ENCODE data around the gene FILIP1L. TPM values are rescaled to one million over a fixed set of nuclear protein-coding genes. Genes with fewer than 3 reads are reported as not detected.
A peak's percentile ranks its signal among the peaks of the same experiment; 100 is the strongest.

The FILIP1L gene
- total and polyA plus RNA-seq, 2 donors from 2014 or later: 5.5 to 25.5 TPM

DNA sequence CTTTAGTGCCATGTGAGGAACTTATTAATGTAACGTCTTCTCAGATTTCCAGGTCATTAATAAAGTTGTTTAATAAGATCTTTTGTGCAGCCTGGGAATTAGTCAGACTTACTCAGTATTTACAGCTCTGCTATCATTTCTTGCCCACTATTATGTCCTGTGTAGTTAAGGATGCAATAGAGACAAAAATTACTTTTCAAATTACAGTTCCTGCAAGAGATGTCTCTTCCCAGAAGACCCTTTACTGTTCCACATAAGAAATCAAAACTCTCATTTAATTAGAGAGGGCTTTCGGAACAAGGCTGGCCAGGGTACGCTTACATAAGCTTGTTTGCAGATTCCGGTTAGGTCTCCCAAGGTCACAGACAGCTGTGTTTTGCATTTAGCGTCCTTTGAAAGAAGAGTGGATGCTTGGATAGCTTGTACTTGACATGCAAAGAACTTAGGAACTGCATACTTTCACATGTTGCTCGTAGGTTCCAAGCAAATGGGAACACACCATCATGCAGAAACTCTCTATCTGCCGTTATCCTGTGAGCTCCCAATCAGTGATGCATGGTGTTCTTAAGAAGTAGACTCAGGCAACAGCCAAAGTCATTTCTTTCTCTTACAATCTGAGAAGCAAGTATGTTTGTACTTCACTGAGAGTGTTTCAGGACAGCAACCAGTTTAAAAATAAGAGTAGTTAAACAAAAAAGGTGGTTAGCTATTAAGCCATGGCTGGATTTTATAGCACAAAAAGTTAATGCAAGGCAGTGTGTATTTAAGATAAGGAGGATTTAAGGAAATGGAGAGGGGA lies 37.4 kb downstream of the FILIP1L start:
- H3K4me1 ChIP-seq (ENCODE audit: control insufficient read depth in 2 of 3, insufficient read depth in 2 of 3, low read depth in 1 of 3, low read length in 3 of 3): peaks cover 3 to 14% (median 5%) of the 10 kb centered on the region in 3 donors
- intact Hi-C loops (cut with DNase I): loop anchor here (10.0 kb wide), 1 partner anchor 178 kb away; no protein-coding TSS in a partner anchor
- peak overlapping the region in 2 of 3 donors; percentile 27 to 53 for H3K4me3 ChIP-seq (ENCODE audit: low read length in 3 of 3)
- peak overlapping the region; percentile 47 to 54 for H3K27ac ChIP-seq (ENCODE audit: low read depth in 2 of 2, low read length in 2 of 2)
- TF ChIP-seq, protein P1, sequence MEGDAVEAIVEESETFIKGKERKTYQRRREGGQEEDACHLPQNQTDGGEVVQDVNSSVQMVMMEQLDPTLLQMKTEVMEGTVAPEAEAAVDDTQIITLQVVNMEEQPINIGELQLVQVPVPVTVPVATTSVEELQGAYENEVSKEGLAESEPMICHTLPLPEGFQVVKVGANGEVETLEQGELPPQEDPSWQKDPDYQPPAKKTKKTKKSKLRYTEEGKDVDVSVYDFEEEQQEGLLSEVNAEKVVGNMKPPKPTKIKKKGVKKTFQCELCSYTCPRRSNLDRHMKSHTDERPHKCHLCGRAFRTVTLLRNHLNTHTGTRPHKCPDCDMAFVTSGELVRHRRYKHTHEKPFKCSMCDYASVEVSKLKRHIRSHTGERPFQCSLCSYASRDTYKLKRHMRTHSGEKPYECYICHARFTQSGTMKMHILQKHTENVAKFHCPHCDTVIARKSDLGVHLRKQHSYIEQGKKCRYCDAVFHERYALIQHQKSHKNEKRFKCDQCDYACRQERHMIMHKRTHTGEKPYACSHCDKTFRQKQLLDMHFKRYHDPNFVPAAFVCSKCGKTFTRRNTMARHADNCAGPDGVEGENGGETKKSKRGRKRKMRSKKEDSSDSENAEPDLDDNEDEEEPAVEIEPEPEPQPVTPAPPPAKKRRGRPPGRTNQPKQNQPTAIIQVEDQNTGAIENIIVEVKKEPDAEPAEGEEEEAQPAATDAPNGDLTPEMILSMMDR (IDR thresholded peaks at IDR 0.05; ENCODE audit: borderline replicate concordance, extremely low read depth, insufficient read depth): no peak
- H3K36me3 ChIP-seq (ENCODE audit: control insufficient read depth in 2 of 3, insufficient read depth in 3 of 3, low read length in 3 of 3): no peaks in the 10 kb centered on the region
- H3K9ac ChIP-seq (ENCODE audit: low read length in 3 of 3): peak overlapping the region in 1 of 3 donors; percentile 39
- FAIRE-seq (no peak), DNase-seq (peak in 2 of 5 donors; percentile 14 to 31)
- no peaks in the 10 kb centered on the region for H3K27me3 ChIP-seq (ENCODE audit: control insufficient read depth, insufficient read depth, low read length)
- no peaks in the 10 kb centered on the region for H3K9me3 ChIP-seq (ENCODE audit: control insufficient read depth in 2 of 3, insufficient read depth in 1 of 3, low read length in 3 of 3)

GRCh38 chr3:100075851-100076730 lies 38.2 kb downstream of the FILIP1L start:
- H3K9me3 ChIP-seq (ENCODE audit: control insufficient read depth in 2 of 3, insufficient read depth in 1 of 3, low read length in 3 of 3): no peaks in the 10 kb centered on the region
- DNase-seq (no peak), FAIRE-seq (no peak)
- TF ChIP-seq, protein P1 (IDR thresholded peaks at IDR 0.05; ENCODE audit: borderline replicate concordance, extremely low read depth, insufficient read depth): no peak
- H3K27ac ChIP-seq (ENCODE audit: low read depth in 2 of 2, low read length in 2 of 2): peak overlapping the region; percentile 47 to 54
- H3K27me3 ChIP-seq (ENCODE audit: control insufficient read depth, insufficient read depth, low read length): no peaks in the 10 kb centered on the region
- peaks cover 3 to 14% (median 5%) of the 10 kb centered on the region in 3 donors for H3K4me1 ChIP-seq (ENCODE audit: control insufficient read depth in 2 of 3, insufficient read depth in 2 of 3, low read depth in 1 of 3, low read length in 3 of 3)
- intact Hi-C loops (cut with DNase I): loop anchor here (10.0 kb wide), 1 partner anchor 179 kb away; no protein-coding TSS in a partner anchor
- no peaks in the 10 kb centered on the region for H3K36me3 ChIP-seq (ENCODE audit: control insufficient read depth in 2 of 3, insufficient read depth in 3 of 3, low read length in 3 of 3)
- H3K4me3 ChIP-seq (ENCODE audit: low read length in 3 of 3): peak overlapping the region in 1 of 3 donors; percentile 9
- H3K9ac ChIP-seq (ENCODE audit: low read length in 3 of 3): no peak overlapping the region

DNA sequence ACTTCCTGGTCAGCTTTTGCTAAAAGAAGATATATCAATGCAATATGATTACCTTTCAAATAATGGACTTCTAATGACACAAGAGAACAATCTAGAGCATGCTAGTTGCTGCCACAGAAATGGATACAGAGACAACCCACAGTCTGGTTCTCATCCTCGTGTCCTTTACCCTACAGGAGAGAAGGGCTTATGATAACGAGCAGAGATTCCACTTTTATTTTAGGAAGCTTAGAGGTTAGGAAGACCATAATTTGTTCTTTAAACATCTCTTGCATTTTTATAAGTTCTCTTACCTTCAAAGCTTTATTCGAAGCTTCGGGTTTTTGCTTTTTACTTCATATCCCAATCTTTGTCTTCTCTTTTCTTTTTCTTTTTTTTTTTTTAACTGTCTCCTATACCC lies 39.1 kb downstream of the FILIP1L start:
- no peak overlapping the region for H3K4me3 ChIP-seq (ENCODE audit: low read length in 3 of 3)
- DNase-seq: no peak
- no peak overlapping the region for H3K27ac ChIP-seq (ENCODE audit: low read depth in 2 of 2, low read length in 2 of 2)
- H3K4me1 ChIP-seq (ENCODE audit: control insufficient read depth in 2 of 3, insufficient read depth in 2 of 3, low read depth in 1 of 3, low read length in 3 of 3): peaks cover 3 to 14% (median 5%) of the 10 kb centered on the region in 3 donors
- no peak for FAIRE-seq
- TF ChIP-seq, protein P1 (IDR thresholded peaks at IDR 0.05; ENCODE audit: borderline replicate concordance, extremely low read depth, insufficient read depth): no peak
- no peaks in the 10 kb centered on the region for H3K9me3 ChIP-seq (ENCODE audit: control insufficient read depth in 2 of 3, insufficient read depth in 1 of 3, low read length in 3 of 3)
- H3K36me3 ChIP-seq (ENCODE audit: control insufficient read depth in 2 of 3, insufficient read depth in 3 of 3, low read length in 3 of 3): no peaks in the 10 kb centered on the region
- H3K9ac ChIP-seq (ENCODE audit: low read length in 3 of 3): no peak overlapping the region
- intact Hi-C loops (cut with DNase I): loop anchor here (10.0 kb wide), 1 partner anchor 180 kb away; no protein-coding TSS in a partner anchor
- no peaks in the 10 kb centered on the region for H3K27me3 ChIP-seq (ENCODE audit: control insufficient read depth, insufficient read depth, low read length)
